Stimulated activated CD4-positive, alpha-beta T cell treated with anti-CD3 and anti-CD28 coated beads, TNF-alpha, amount 100 ng/mL, for 48 hours (primary cell): ENCODE measurements around the gene CD9.
"Not testable (repeated sequence)": the region's sequence is repeated elsewhere in the genome, so short reads cannot be mapped to it uniquely, and the experiment has no call there.

Source experiments
- DNase-seq, 3 donors: peaks; one replicate each; pipeline ENCODE4 v3.0.0-alpha.2; 2020; ENCODE audit warnings: low read depth in 3 of 3

CD9 gene

DNA sequence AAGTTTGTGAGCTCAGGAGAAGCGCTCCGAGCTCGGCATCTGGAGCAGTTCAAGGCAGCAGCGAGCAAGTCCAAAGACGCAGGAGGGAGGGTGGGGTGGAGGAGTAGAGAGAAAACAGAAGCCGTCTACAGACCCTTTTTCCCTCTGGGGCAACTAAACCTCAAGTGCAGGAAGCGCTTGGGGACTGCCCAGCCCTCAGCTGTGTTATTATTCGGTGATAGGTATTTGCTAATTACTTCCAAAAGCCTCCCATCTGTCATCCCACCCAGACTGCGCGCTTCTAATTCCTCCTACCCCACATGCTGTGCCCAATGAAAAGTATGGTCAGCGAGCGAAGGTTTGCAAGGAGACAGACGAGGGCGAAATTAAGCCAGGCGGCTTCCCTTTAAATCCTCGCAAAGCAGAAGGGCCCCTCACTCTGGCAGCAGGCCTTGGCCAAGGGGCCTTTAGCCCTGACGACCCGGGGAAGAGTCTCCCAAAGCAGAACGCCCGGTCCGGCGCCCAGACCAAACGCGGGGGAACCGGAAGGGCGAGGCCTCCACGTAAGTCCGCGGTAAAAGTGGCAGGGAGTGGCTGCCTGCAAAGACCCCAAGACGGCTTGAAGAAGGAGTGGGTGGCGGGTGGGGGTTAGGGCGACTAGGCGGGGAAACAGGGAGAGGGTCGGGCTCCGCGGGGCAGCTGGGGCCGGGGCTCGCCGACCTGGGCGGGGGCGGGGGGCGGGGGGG lies 507 bp upstream of the CD9 start:
- no peak for DNase-seq

DNA sequence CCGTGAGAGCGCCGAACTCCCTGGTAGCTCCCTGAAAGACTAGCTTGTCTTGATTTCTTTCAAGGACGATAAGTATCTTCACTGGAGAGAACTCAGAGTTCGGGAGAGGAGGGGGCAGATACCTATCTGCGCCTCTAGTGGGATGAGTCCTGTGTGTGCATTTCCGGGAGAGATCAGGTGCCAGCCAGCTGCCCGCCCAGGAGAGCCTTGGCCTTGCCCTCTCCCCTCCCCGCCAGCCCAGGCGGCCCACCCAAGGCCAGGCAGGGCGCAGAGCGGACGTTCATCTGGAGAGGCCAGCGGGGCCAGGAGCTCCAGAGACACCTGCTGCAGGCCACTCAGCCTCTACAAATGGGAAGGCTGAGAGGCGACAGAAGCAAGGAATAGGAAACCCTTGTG lies 1.0 kb downstream of the CD9 start:
- no peak for DNase-seq

DNA sequence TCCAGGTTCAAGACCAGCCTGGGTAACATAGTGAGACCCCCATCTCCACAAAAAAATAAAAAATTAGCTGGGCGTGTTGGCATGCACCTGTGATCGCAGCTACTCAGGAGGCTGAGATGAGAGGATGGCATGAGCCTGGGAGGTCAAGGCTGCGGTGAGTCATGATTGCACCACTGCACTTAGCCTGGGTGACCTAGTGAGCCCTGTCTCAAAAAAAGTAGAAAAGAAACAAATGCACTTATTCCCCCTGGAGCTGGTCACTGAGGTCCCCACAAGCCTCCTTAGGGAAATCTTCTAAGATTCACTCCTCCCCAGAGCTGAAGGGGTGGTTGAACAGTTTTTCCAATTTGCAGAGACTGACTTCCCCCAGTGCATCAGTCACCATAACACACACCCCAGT lies 1.6 kb downstream of the CD9 start:
- no peak for DNase-seq

DNA sequence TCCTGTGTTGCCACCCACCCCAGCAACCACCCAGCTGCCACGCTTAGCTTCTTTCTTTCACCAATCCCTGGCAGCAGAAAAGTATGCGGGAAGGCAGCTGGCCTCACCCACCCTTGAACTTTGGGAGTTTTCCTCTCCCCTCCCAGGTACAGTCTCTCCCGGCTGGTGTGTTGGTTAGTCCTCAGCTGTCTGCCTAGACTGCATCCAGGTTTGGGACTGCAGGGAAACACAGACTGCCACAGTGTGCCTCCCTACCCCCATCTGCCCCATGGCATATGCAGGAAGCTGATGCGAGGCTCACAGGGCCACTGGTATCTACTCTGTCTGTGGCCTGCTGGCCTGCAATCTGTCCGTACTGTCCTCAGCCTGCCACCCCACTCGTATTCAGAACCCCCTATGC lies 2.1 kb downstream of the CD9 start:
- DNase-seq: no peak

DNA sequence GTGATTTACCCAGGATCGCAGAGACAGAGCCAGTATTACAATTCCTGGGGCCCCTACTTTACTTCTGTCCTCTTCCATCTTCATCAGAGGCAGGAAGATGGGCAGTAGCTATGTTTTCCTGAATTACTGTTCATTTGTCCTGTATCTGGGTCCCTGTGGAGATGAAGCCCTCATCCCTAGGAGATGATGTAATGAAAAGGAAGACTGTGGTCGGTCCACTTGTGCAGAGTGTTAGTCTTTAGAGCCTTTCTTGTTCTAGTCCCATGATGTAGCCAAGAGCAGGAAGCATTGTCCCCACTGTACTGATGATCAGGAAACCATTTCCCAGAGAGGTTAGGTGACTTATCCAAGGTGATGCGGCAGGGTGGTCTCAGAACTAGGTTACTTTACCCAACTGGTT lies 2.6 kb downstream of the CD9 start:
- DNase-seq: no peak

DNA sequence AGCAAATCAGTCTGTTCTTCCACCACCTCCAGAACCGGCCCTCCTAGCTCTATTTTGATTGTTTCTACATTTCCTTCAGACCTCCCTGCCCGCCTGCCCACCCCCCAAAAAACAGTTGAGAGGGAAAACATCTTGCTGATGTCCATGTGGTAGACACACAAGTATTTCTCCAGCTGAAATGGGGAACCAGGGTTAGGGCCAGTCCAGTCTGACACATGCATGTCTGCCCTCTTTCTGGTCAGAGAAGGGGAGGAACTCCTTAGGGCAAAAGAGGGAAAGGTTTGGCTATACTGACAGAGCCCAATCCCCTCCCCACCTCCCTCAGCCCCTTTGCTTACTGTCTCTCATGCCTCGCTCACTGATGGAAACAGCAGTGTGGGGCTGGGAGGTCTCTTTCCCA lies 3.4 kb downstream of the CD9 start:
- DNase-seq: no peak

DNA sequence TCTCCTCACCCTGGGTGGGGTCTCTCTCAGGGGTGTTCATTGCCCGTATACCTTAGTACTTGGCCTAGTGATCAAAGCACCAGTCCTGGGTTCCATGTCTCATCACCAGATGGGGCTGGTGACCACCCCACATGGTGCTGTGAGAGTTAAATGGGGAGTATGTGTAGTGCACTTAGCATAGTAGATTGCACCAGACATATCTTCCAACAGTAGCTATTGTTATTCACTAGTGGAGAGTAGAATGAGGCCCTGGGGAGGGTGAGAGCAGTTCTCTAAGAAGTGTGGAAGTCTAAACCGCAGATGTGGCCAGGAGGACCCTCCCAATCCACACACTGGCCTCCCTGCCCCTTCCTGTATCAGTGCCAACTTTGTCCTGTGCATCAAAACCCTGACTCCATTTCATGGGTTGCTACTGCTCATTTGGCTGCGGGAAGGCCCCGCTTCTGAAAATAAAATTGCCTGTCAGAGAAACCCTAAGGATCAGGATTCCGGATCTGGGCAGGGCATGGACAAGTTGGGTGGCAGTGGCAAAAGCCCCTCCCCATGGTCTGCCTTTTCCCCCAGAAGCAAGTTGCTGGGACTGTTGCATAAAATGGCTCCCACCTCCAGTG lies 4.4 kb downstream of the CD9 start:
- no peak for DNase-seq

DNA sequence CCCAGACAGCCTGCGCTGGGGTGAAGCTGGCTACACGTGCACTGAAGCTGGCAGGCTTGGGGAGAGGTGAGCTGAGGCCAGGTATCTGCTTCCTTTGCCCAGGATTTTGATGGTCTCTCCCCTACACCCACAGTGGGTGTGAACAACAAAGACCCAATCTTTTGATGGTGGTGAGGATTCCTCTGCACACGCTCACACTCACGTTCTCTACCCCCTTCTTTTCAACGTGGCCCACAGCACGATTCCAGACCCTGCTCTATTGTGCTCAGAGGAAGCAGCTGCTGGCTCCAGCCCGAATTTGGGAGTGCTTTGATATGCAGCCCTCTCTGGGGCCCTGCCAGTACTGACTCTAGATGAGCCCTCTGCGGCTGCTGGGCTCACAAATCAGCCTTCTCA lies 4.9 kb downstream of the CD9 start:
- no peak for DNase-seq

DNA sequence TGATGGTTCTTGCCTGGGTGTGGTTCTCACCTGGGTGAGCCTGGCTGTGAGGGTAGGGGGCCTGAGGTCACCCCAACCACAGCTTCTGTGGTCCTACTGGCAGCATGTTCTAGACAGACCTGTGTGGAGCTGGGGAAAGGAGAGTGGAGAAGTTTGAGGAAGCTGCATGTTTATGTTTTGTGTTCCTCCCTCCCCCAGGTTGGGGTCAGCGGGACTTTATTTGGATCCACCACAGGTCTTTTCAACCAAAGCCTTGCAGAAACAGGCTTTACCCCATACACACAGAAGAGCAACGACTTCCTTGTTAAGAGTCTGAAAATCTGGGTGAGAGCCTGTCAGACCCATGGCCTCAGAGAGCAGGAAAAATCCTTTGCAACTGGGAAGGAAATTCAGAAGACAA lies 5.6 kb downstream of the CD9 start:
- DNase-seq: no peak

DNA sequence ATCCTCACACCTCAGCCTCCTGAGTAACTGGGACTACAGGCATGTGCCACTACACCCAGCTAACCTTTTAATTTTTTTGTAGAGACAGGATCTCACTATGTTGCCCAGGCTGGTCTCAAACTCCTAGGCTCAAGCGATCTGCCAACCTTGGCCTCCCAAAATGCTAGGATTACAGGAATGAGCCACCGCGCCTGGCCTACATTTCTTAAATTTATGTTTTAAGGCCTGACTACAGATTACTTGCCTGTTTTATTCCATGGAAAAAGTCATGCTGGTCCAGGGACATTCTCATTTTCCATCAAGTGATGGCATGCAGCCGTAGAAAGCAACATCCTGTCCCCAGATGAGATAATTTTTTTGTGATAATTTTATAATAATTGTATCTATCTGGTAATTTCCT lies 6.1 kb downstream of the CD9 start:
- DNase-seq: no peak

DNA sequence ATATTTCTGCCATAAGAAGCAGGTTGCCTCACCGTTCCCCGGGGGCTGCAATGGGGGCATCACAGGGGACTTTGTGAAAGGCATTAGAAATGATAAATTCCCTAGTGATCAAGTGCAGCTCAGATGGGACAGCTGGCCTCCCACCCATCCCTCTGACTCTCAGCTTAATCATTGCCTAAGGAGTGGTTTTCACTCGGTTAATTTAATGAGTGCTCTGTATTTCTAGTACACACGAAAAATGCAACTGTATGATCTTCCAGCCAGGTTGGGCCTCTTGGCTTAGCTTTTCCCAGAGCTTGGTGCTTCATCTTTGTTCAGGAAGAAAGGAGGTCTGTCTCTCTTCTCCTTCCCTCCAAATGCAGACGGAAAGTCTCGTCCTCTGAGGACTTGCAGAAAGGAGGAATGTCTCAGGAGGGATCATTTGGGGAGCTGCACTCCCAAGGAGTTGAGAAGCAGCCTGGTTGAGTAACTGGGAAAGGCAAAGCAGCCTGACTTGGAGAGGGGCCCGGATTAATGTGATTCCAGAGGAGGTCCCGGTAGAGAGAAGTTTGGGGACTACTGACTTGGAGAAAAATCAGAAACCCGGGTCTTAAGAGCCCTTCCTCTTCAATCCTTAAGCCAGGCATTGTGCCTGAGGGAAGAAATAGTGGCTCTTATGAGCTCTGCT lies 7.2 kb downstream of the CD9 start:
- DNase-seq: no peak

DNA sequence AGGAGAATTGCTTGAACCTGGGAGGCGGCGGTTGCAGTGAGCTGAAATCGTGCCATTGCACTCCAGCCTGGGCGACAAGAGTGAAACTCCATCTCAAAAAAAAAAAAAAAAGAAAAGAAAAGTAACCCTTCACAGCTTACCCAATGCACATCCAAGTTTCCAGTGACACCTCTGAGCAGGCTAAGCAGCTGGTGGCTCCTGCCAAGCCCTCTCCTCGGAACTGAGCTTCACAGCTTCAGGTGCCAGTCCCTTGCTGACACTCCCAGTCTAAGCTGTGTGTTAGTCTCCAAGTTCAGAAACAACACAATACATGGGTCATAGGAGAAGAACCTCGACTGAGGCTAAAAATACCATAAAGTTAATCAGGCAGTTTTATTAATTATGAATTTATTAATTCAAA lies 7.9 kb downstream of the CD9 start:
- no peak for DNase-seq

DNA sequence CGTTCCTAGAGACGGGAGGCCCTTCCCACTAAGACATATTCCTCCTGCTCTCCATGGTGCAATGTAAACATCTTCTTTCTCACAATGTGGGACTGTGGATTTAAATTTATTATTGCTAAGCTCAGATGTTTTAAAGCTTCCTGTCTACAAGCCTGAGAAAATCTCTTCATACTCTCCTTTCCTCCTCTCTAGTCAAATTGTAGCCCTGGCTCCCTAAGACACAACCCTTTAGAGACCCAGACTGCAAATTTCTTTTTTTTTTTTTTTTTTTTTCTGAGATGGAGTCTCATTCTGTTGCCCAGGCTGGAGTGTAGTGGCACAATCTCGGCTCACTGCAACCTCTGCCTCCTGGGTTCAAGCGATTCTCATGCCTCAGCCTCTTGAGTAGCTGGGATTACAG lies 9.2 kb downstream of the CD9 start:
- DNase-seq: not testable (repeated sequence)

DNA sequence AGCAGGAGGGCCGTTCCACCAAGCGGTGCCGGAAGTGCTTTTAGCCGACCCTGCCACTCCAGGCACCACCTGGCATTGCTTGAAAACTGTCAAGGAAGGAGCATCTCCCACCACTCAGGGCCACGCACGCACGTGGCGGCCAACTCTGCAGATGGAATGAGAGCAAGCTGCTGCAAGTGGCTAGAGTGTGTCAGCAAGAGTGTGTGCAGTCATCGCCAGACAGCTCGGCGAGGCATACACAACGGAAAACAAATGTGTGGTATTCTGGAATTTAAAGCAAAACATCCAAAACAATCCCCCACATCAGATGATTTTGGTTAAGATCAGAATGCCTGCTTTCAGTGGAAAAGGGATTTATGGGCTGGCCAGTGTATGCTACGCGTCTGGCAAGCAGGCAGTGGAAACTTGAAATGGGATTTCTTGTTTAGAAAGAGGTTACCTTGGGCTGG lies 11.2 kb downstream of the CD9 start:
- DNase-seq: no peak

DNA sequence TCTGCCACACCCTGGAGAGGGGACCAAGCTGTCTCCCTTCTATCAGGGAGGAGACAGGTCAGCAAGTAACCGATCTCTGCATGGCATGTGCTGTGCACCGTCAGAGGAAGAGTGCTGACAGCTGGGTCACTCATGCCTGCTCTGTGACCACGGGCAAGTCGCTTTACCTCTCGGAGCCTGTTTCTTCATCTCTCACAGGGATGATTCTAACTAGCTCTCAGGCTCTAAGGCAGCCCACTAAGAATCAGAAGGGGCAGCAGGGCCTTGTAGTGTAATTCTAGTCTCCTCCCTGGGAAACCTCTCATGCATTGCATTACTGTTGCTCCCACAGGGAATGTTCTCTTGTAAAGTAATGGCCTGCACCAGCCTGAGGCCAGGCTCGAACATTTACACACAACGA lies 11.9 kb downstream of the CD9 start:
- no peak for DNase-seq

DNA sequence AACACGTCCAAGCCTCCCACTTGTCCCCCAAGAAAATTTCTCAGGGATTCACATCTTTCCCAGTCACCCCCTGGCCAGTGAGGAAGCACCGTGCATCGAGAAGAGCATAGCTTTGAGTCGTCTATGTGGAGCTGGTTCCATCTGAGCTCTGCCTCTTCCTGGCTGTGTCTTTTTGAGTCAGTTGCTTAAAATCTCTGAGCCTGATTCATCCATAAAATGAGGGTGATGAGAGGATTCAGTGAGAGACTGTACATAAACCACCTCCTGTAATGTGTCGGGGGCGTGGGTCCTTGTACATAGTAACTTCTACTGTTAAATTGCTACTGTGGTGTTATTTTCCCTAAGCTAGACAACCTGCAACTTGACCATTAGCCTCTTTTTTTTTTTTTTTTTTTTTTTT lies 13.8 kb downstream of the CD9 start:
- no peak for DNase-seq

DNA sequence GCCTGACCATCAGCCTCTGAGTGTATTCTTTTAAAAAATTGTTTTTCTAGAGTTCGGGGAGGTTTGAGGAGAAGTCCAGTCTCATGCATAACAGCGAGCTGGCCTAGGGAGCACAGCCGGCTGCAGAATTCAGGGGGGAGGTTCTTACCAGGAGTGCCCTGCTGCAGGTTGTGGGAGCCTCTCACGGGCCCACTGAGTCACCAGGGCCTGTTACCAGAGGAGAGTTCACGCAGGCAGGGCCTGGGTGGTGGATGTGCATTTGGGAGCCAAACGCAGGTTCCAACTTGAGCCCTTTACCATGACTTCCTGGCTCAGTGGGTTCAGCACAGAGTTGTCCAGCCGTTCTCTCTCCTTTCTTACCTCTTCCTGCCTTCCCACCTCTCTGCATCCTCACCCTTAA lies 14.4 kb downstream of the CD9 start:
- DNase-seq: no peak

DNA sequence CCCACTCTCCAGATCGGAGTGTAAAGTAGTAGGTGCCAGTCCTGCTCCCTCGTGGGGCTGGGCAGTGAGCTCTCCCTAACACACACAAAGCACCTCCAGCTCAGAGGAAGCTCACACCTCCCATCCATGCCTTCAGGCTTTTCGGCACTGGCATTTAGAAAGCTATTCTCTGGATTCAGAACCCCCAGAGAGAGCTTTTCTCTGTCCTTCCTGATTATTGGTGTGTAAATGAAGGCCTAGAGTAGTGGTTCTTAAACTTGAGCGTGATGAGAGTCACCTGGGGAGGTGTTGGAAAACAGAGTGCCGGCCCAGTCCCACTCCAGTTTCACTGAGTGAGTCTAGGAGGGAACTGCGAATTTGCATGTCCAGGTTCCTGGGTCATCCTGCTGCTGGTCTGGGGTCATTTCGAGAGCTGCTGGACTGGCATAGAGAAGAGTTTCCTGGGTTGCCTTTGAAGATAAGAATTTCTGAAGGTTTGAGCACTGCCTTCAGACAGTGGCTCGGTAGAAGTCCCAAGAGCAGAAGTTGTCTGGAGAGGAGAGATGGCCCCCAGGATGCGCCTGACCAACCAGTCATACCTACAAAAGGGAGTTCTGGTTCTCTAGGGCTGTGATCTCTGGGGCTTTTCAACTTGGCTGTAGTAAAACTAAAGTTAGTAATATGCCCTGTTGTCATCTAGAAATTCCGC lies 15.1 kb downstream of the CD9 start:
- DNase-seq: no peak

DNA sequence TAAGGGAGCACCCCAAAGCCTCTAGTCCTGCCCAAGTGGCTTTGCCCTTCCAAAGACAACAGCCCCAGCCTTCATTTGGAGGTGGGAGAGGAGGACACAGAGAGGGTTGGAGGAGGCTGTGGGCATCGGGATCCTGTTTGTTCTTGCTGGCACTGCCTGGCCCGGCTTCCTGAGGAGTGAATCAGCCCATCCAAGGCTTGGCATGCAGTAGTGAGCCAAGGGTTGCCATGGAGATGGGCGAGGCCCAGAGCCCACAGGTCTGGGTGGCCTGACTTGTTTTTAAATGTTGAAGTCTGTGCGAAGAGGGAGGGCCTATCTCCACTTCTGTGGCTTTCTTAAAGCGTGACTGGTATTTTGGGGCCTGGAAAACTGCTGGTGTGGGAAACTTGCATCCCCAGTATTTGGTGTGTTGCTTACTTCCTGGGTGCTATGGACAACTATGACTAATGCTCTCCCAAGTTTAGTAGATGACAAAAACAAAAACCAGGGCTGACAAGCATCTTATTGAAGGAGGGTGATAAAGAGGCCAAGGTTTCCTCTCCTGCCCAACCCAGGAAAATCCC lies 15.8 kb downstream of the CD9 start:
- DNase-seq: no peak

DNA sequence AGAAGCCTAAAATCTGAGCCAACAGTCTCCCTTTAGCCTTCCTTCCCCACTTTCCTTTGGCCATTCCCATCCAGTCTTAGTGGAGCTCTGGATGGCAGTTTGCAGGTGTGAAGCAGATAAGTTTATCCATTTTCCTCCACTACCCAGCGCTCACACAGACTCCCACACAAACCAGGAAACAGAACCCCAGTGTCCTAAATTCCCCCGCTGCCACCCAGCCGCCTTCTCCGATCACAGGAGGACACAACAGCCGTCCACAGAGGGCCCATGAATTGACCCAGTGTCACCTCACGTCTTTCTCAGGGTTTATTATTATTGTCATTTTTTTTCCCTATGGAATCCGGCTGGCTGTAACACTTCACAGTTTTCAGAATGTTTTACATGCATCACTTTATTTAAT lies 16.4 kb downstream of the CD9 start:
- DNase-seq: no peak

DNA sequence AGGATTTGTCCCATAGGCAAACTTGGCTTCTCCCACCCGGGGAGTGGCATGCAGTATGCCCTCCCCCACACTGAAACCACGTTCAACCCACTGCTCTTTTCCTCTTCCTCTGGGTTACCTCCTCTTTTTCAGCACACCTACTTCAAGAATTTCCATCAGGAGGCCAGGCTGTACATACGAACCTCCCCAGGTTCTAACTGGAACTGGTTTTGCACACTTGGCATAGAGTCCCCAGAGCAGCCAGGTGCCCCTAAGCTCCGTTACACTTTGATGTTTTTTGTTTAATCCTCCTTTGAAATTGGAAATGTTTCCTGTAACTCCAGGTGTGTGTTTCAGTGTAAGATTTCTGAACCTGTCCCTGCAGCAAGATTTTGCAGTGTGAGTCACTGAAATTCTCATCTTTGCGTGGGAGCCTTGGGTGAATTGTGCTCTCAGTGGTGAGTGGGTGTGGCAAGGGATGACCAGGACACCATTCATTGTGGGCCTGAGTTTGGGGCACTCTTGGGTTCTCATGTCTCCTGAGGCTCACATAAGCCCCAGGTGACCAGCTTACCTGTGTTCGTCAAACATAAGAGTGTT lies 18.2 kb downstream of the CD9 start:
- no peak for DNase-seq

DNA sequence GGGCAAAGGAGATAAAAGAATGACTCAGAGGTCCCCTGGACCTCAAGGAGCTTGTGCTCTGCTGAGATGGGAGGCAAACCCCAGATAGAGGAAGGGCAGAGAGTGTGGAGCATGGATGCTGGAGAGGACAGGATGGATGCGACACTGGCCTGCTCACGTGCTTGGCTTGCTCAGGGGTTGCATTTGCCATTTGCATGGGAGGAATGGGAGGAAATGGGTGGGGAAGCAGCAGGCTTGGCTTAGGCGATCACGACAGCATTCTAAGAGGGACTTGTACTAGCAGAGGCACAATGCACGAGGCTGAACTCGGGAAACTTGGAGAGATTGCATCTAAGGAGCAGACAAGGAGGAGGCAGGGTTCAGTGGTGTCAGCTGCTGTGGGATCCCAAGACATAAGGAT lies 19.8 kb downstream of the CD9 start:
- no peak for DNase-seq
